HG03521 (cell line): Measurements from ENCODE around the gene AMOT.
A peak's percentile ranks its signal among the peaks of the same experiment; 100 is the strongest.

Source experiments
- ATAC-seq: cut with Tn5 transposase; IDR thresholded peaks from one replicate; pipeline ENCODE4 v1.9.1; 2021; ENCODE audit warnings: mild to moderate bottlenecking, moderate library complexity; ENCODE audit not compliant: unreplicated experiment

The AMOT gene

GRCh38 chrX:112841820-112842157, 1.2 kb upstream of the AMOT start:
- ATAC-seq = no peak

DNA sequence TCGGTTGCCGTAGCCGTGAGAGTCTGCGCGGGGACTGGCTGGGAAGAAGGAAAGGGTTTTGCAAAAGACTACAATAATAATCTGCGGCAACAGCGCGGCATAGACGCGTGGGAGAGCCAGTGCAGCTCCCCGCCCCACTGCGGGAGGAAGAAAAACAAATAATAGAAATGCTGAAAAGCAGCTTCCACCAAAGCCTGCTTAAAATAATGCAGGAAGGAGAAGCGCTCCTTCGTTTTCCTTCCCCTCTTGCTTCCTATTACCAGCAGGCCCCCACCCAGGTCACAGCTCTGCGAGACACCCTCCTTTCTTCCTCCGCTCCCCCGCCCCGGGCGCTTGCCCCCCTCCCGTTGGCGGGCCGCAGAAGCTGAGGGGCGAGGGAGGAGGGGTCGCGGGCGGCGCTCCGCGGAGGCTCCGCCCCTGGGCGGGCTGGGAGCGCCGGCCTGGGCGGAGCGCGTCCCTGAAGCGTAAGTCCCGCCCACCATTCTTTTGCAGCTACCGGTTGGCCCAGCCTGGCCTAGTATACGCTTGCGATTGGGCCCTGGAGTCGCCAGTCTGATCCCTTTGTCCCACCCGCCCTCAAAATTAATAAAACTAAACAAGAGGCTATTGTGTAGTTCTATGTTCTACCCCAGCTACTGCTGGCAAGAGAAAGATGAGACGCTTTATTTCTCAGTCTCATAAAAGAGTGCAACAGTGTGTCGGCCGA, 636 bp upstream of the AMOT start:
- ATAC-seq = peak; percentile 97

DNA sequence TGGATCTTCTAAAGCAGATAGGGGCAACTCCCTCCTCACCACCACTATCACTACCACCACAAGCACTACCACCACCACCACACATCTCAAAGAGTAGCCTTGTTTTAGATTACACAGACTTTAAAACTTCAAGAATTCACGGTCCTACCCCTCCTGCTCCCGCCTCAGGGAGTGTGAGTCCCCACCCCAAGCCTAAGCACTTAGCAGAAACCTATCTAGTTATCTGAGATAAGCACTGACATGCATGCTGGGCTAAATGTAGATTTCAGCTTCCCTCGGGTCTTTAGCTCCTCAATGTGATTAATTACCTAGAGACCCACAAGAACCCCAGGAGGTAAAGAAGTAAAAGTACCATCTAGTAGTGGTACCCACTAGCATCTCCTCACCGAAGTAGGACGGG, 775 bp downstream of the AMOT start:
- no peak for ATAC-seq

DNA sequence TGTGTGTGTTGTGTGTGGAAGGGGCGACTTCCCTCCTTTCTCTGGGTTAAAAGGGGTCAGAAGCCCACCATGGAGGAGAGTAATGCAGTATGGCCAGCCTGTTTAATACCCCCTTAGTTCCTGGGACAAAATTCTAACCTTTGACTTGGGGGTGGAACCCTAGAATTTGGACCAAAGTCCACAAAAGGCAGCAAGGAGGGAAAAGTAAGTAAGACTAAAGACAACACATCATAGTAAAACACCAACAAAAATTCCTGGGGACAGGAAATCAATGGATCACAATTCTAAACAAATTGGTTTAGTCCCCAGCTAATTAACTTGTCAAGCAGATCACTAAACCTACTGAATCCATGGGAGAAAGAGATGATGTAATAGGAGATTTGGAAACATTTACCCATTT, 3.1 kb downstream of the AMOT start:
- no peak for ATAC-seq

GRCh38 chrX:112835019-112835418, 5.6 kb downstream of the AMOT start:
- ATAC-seq = no peak

DNA sequence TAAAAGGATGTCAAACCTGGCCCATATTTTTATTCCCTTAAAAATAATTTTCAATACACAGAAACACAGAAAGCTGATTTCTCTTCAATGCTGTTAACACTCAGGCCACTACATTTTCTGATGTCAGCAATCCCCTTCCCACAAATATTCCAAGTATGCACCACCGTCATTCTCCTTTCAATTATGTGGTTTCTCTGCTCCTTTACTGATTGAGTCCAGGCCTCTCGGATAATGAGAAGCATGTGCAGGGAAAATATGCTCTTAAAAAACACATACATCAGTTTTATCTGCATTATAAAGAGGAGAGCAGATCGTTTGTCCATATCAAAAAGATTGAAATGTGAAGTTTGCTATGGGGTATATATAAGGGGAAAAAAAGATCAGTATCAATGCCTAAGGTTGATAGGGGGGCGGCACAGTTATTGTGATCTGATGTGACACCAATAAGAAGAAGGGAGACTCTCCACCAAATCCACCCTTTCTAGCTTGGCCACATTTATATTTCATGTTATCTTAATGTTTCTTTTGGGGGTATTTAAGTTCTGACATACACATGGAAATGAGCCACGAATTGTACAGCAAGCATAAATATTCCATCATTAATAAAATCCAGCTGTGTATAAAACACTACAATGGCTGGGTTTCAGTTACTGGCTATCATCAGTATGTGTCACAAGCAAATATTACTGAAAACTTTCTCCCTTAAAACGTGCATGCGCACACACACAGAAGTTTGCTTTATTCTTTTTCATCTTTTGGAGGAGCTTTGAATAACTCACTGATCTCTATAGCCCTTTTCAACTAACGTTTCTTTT, 6.4 kb downstream of the AMOT start:
- ATAC-seq = no peak

- no peak for ATAC-seq
These were observed 8.0 kb downstream of the AMOT start for GRCh38 chrX:112832481-112833095.

DNA sequence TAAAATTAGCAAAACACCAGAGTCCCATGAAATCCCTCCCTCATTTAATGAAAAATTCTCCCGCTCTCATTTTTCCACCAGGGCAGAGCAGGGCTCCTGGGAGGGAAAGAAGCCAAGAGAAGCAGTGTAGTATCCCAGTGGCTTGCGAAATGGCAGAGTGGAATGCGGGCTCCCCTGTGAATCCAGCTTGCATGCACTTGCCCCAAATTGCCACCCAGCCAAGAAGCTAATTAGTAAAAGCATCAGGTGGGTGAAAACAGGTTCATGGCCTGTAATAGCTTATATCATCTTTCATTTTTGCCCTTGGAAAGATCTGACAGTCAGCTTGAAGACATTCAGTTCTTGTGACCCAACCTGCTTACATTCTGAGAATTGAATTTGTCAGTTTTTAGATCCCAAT, 10.1 kb downstream of the AMOT start:
- ATAC-seq = no peak

- ATAC-seq = no peak
These were observed 13.2 kb downstream of the AMOT start for GRCh38 chrX:112827292-112827903.

DNA sequence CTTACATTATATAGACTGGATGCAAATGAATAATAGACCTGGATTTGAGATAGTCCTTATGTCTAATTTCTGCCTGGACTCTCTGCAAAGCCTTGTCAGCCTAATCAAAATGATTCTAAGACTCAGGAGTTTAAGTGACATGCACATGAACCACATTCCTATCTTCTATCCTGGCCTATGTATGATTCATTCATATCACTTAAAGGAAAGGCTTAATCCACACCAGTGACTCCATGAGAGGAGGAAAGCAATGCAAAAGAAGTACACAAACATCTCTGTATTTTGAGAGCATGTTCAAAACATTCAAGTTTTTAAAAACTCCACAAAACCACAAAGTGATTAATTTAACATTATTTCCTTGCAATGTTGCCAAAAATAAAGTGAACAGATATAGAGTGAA, 14.6 kb downstream of the AMOT start:
- no peak for ATAC-seq

- no peak for ATAC-seq
These were observed 17.7 kb downstream of the AMOT start for GRCh38 chrX:112822892-112823291.

- no peak for ATAC-seq
These were observed 20.0 kb downstream of the AMOT start for GRCh38 chrX:112820364-112821268.

GRCh38 chrX:112819813-112820212, 20.8 kb downstream of the AMOT start:
- ATAC-seq = no peak

DNA sequence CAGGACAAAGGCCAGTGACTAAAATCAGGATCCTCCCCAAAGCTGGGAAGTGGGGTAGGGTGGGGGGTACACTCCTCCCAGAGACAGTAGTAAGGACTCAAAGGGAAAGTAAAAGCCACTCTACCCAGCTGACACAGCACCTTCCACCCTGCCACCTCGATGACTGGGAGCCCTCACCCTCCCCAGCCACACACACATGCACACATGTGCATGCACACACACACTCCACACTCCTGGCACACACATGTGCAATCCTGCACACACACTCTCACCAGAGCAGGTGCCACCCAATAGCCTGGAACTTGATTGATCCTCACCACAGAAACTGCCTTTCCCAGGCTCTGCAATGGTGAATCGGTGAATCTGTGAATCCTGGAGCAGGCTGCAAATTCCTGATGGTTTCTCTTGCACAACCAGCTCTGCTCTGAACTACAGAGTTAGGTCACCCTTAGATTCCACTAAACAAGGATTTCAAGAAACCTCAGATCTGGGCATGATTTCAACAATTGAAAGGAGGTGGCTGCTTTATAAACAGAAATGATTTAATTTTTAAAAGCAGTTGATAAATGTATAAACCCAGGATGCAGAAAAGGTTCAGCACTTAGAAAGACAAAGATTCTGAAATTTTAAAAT, 21.5 kb downstream of the AMOT start:
- ATAC-seq = no peak

GRCh38 chrX:112818114-112819007, 22.3 kb downstream of the AMOT start:
- no peak for ATAC-seq

DNA sequence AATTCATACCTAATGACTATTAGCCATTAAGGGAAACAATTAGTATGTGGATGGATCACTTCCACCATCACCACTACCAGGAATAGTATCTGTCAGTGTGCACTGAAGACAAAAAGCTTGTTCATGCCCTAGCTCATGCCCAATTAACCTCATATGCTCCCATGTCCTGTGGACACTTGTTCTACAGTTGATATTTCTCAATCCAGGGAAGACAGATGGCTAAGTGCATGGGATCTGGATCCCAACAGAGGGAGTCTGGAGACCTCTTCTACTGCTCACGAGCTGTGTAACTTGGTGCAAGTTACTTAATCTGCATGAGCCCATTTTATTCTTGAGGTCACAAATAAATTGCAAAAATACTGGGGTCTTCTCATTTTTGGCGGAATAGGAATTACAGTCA, 23.7 kb downstream of the AMOT start:
- no peak for ATAC-seq

DNA sequence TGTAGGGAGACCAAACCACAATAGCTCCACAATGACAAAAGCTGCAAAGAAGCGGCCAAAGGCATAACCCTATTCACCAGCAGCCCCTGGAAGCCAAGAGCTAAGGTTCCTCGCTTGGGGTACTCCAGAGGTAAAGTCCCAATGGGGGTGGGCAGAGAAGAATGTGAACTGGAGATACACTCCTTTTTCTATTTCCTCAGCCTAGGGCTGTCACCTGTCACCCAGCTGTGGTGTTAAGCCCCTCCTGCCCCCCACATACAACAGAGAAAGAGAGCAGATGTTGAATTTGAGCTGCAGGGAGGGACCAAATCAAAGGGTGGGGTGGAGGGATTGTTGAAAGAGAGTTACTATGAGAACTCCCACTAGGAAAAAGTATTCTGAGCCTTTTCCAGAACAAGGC, 26.1 kb downstream of the AMOT start:
- no peak for ATAC-seq

- ATAC-seq = no peak
These were observed 27.9 kb downstream of the AMOT start for GRCh38 chrX:112812741-112813140.

- no peak for ATAC-seq
These were observed 31.9 kb downstream of the AMOT start for GRCh38 chrX:112808651-112809195.
